ENCODE results near the gene ABHD17B. TPM values are rescaled to one million over a fixed set of nuclear protein-coding genes. Genes with fewer than 3 reads are reported as not detected.

The ABHD17B gene
- total RNA-seq, 6 experiments from 2014 or later, result 8.4 to 13.1 (median 10.3) TPM

GRCh38 chr9:71936066-71936465 lies 25.1 kb upstream of the ABHD17B start:
- WGBS (ENCODE audit: insufficient coverage, low coverage, low lambda C conversion rate, missing lambda C conversion rate), result 90% methylated on average over 1 of the region's 1 CpG

GRCh38 chr9:71931166-71931565 lies 20.2 kb upstream of the ABHD17B start:
- no peak for ATAC-seq

More at GRCh38 chr9:71936066-71936465, 25.1 kb upstream of the ABHD17B start:
- Histone ChIP-seq H3K4me1 (no peaks in the 10 kb centered on the region), H3K27ac (no peak overlapping the region), H3K36me3 (no peaks in the 10 kb centered on the region), H3K4me3 (no peak overlapping the region), H3K27me3 (no peaks in the 10 kb centered on the region), H3K9me3 (no peaks in the 10 kb centered on the region)
- ATAC-seq, result no peak
- intact Hi-C loops (cut with DNase I), result no loop called here
- no peak for TF ChIP-seq POLR2A (IDR thresholded peaks at IDR 0.05)
- TF ChIP-seq, protein P1, sequence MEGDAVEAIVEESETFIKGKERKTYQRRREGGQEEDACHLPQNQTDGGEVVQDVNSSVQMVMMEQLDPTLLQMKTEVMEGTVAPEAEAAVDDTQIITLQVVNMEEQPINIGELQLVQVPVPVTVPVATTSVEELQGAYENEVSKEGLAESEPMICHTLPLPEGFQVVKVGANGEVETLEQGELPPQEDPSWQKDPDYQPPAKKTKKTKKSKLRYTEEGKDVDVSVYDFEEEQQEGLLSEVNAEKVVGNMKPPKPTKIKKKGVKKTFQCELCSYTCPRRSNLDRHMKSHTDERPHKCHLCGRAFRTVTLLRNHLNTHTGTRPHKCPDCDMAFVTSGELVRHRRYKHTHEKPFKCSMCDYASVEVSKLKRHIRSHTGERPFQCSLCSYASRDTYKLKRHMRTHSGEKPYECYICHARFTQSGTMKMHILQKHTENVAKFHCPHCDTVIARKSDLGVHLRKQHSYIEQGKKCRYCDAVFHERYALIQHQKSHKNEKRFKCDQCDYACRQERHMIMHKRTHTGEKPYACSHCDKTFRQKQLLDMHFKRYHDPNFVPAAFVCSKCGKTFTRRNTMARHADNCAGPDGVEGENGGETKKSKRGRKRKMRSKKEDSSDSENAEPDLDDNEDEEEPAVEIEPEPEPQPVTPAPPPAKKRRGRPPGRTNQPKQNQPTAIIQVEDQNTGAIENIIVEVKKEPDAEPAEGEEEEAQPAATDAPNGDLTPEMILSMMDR (IDR thresholded peaks at IDR 0.05), result no peak
- no peak for DNase-seq

GRCh38 chr9:71929791-71930440 lies 18.9 kb upstream of the ABHD17B start:
- no peak overlapping the region for H3K4me3 ChIP-seq
- H3K4me1 ChIP-seq, result peaks cover 0 to 7% (median 2%) of the 10 kb centered on the region in 4 donors
- TF ChIP-seq POLR2A (IDR thresholded peaks at IDR 0.05), result no peak
- TF ChIP-seq, protein P1 (IDR thresholded peaks at IDR 0.05), result no peak
- WGBS (ENCODE audit: insufficient coverage, low coverage, low lambda C conversion rate, missing lambda C conversion rate), result 80% methylated on average over 2 of the region's 2 CpGs
- no peaks in the 10 kb centered on the region for H3K36me3 ChIP-seq
- H3K27me3 ChIP-seq, result no peaks in the 10 kb centered on the region
- intact Hi-C loops (cut with DNase I), result no loop called here
- no peak for DNase-seq
- ATAC-seq, result no peak
- H3K27ac ChIP-seq, result no peak overlapping the region
- no peaks in the 10 kb centered on the region for H3K9me3 ChIP-seq

More at GRCh38 chr9:71931166-71931565, 20.2 kb upstream of the ABHD17B start:
- no peak overlapping the region for H3K27ac ChIP-seq
- no peaks in the 10 kb centered on the region for H3K36me3 ChIP-seq
- no peaks in the 10 kb centered on the region for H3K9me3 ChIP-seq
- 47% methylated on average over 2 of the region's 2 CpGs for WGBS (ENCODE audit: insufficient coverage, low coverage, low lambda C conversion rate, missing lambda C conversion rate)
- H3K27me3 ChIP-seq, result no peaks in the 10 kb centered on the region
- peaks cover 0 to 7% (median 2%) of the 10 kb centered on the region in 4 donors for H3K4me1 ChIP-seq
- DNase-seq, result no peak
- TF ChIP-seq, protein P1 (IDR thresholded peaks at IDR 0.05), result no peak
- TF ChIP-seq POLR2A (IDR thresholded peaks at IDR 0.05), result no peak
- intact Hi-C loops (cut with DNase I), result no loop called here
- no peak overlapping the region for H3K4me3 ChIP-seq

- WGBS (ENCODE audit: insufficient coverage, low coverage, low lambda C conversion rate, missing lambda C conversion rate), result 92% methylated on average over 2 of the region's 2 CpGs
- Histone ChIP-seq H3K36me3 (no peaks in the 10 kb centered on the region), H3K4me1 (peaks cover 0 to 7% (median 2%) of the 10 kb centered on the region in 4 donors), H3K27me3 (no peaks in the 10 kb centered on the region), H3K9me3 (no peaks in the 10 kb centered on the region), H3K4me3 (no peak overlapping the region), H3K27ac (no peak overlapping the region)
- ATAC-seq (no peak), DNase-seq (no peak)
- no peak for TF ChIP-seq POLR2A (IDR thresholded peaks at IDR 0.05)
- TF ChIP-seq, protein P1 (IDR thresholded peaks at IDR 0.05), result no peak
- intact Hi-C loops (cut with DNase I), result no loop called here
These were observed 18.2 kb upstream of the ABHD17B start for GRCh38 chr9:71929223-71929622.

All from right lobe of liver (tissue), 6 donors.